ENCODE data around the gene BRPF1. TPM values are rescaled to one million over a fixed set of nuclear protein-coding genes. Genes with fewer than 3 reads are reported as not detected.

The BRPF1 gene
- total and polyA plus RNA-seq, 4 donors, result 8.3 to 26.4 (median 16.0) TPM

DNA sequence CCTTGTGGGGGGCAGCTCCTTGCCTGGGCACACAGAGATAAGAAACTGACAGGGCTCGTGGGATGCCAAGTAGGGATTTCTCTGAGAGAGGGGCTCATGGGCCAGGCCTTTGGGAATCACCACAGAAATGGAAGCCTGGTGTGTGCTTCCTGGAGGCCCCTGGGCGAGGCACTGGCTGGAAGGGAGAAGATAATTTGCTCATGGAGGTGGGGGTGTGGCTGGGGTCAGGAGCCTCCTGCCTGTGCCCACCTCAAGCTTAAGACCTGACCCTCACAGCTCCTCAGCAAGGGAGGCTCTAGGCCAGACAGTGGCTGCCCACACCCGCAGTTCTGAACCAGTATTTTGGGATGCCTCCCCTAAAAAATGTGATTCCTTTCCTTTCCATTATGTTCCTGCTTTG, 44.8 kb upstream of the BRPF1 start:
- no peak for DNase-seq
- Histone ChIP-seq H3K36me3 (ENCODE audit: control insufficient read depth in 4 of 4, insufficient read depth in 4 of 4, low read length in 4 of 4) (peaks cover 18 to 93% (median 33%) of the 10 kb centered on the region in 4 donors), H3K4me1 (ENCODE audit: control insufficient read depth in 5 of 5, insufficient read depth in 5 of 5, low read length in 5 of 5) (no peaks in the 10 kb centered on the region), H3K9ac (ENCODE audit: insufficient read depth in 1 of 2, low read length in 2 of 2) (no peak overlapping the region), H3K27ac (ENCODE audit: low read depth in 1 of 2, low read length in 1 of 2) (no peak overlapping the region), H3K4me3 (no peak overlapping the region), H3K9me3 (ENCODE audit: control insufficient read depth in 4 of 4, insufficient read depth in 3 of 4, low read length in 3 of 4) (no peaks in the 10 kb centered on the region), H3K27me3 (ENCODE audit: control insufficient read depth in 3 of 3, insufficient read depth in 3 of 3, low read length in 2 of 3) (no peaks in the 10 kb centered on the region)
- ATAC-seq (ENCODE audit: insufficient read depth, low FRiP score), result no peak
- 91 to 98% methylated on average over 3 of the region's 3 CpGs for WGBS, 2 donors
- TF ChIP-seq, protein P1, sequence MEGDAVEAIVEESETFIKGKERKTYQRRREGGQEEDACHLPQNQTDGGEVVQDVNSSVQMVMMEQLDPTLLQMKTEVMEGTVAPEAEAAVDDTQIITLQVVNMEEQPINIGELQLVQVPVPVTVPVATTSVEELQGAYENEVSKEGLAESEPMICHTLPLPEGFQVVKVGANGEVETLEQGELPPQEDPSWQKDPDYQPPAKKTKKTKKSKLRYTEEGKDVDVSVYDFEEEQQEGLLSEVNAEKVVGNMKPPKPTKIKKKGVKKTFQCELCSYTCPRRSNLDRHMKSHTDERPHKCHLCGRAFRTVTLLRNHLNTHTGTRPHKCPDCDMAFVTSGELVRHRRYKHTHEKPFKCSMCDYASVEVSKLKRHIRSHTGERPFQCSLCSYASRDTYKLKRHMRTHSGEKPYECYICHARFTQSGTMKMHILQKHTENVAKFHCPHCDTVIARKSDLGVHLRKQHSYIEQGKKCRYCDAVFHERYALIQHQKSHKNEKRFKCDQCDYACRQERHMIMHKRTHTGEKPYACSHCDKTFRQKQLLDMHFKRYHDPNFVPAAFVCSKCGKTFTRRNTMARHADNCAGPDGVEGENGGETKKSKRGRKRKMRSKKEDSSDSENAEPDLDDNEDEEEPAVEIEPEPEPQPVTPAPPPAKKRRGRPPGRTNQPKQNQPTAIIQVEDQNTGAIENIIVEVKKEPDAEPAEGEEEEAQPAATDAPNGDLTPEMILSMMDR (IDR thresholded peaks at IDR 0.05; ENCODE audit: control extremely low read depth, extremely low read depth), result no peak

DNA sequence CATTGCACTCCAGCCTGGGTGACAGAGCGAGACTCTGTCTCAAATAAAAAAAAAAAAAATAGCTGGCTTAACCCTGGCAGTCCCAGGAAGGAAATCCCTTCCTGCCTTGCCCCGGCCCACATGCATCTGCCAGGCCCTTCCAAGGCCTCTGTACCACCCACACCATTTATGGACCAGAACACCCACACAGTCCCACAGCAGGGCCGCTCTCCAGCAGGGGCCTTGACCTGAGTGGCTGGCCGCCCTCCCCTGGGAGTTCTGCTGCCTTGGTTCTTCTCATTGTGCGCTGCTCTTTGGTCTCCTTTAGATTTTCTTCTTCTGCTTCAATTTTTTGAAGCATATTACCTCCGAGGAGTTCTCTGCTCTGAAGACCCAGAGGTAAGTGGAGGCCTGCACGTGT, 44.0 kb upstream of the BRPF1 start:
- no peak overlapping the region for H3K27ac ChIP-seq (ENCODE audit: low read depth in 1 of 2, low read length in 1 of 2)
- TF ChIP-seq, protein P1 (IDR thresholded peaks at IDR 0.05; ENCODE audit: control extremely low read depth, extremely low read depth), result no peak
- H3K9me3 ChIP-seq (ENCODE audit: control insufficient read depth in 4 of 4, insufficient read depth in 3 of 4, low read length in 3 of 4), result no peaks in the 10 kb centered on the region
- ATAC-seq (ENCODE audit: insufficient read depth, low FRiP score), result no peak
- H3K4me3 ChIP-seq, result no peak overlapping the region
- no peaks in the 10 kb centered on the region for H3K4me1 ChIP-seq (ENCODE audit: control insufficient read depth in 5 of 5, insufficient read depth in 5 of 5, low read length in 5 of 5)
- no peak overlapping the region for H3K9ac ChIP-seq (ENCODE audit: insufficient read depth in 1 of 2, low read length in 2 of 2)
- H3K27me3 ChIP-seq (ENCODE audit: control insufficient read depth in 3 of 3, insufficient read depth in 3 of 3, low read length in 2 of 3), result no peaks in the 10 kb centered on the region
- WGBS, 2 donors, result 92 to 95% methylated on average over 7 of the region's 7 CpGs
- H3K36me3 ChIP-seq (ENCODE audit: control insufficient read depth in 4 of 4, insufficient read depth in 4 of 4, low read length in 4 of 4), result peaks cover 16 to 90% (median 35%) of the 10 kb centered on the region in 4 donors
- DNase-seq, result no peak

DNA sequence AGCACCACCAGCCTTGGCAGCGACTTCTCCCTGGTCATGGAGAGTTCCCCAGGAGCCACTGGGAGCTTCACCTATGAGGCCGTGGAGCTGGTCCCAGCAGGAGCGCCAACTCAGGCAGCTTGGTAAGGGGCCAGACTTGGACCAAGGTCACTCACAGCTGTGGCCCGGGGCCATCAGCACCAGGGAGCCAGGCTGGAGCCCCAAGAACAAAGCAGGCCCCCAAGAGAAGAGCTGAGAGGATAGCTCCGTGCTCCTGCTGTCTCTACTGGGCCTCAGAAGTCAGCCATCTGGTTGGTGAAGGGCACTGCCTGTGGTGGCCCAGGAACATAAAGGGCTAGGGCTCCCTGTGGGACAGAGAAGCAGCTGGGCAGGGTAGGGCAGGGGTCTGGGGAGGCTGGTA, 42.6 kb upstream of the BRPF1 start:
- Histone ChIP-seq H3K27me3 (ENCODE audit: control insufficient read depth in 3 of 3, insufficient read depth in 3 of 3, low read length in 2 of 3) (no peaks in the 10 kb centered on the region), H3K27ac (ENCODE audit: low read depth in 1 of 2, low read length in 1 of 2) (no peak overlapping the region), H3K4me3 (no peak overlapping the region), H3K36me3 (ENCODE audit: control insufficient read depth in 4 of 4, insufficient read depth in 4 of 4, low read length in 4 of 4) (peaks cover 13 to 83% (median 31%) of the 10 kb centered on the region in 4 donors), H3K9ac (ENCODE audit: insufficient read depth in 1 of 2, low read length in 2 of 2) (no peak overlapping the region), H3K9me3 (ENCODE audit: control insufficient read depth in 4 of 4, insufficient read depth in 3 of 4, low read length in 3 of 4) (no peaks in the 10 kb centered on the region), H3K4me1 (ENCODE audit: control insufficient read depth in 5 of 5, insufficient read depth in 5 of 5, low read length in 5 of 5) (no peaks in the 10 kb centered on the region)
- TF ChIP-seq, protein P1 (IDR thresholded peaks at IDR 0.05; ENCODE audit: control extremely low read depth, extremely low read depth), result no peak
- WGBS, 2 donors, result 95 to 97% methylated on average over 5 of the region's 5 CpGs
- ATAC-seq (ENCODE audit: insufficient read depth, low FRiP score), result no peak
- DNase-seq, result no peak

DNA sequence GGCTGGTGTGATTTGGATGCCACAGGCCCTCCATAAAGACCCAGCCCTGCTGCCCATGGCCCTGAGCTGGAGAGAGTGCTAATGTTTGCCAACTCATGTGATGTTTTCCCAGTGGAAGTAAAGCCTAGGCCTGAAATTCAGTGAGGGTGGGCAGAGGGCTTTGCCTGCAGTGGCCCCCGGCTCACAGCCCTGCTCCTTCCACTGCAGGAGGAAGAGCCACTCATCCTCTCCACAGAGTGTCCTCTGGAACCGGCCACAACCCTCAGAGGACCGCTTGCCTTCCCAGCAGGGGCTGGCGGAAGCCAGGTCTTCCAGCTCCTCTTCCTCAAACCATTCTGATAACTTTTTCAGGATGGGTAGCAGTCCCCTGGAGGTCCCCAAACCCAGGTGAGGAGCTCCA, 41.8 kb upstream of the BRPF1 start:
- no peaks in the 10 kb centered on the region for H3K9me3 ChIP-seq (ENCODE audit: control insufficient read depth in 4 of 4, insufficient read depth in 3 of 4, low read length in 3 of 4)
- no peak overlapping the region for H3K27ac ChIP-seq (ENCODE audit: low read depth in 1 of 2, low read length in 1 of 2)
- ATAC-seq (ENCODE audit: insufficient read depth, low FRiP score) (no peak), DNase-seq (no peak)
- WGBS, 2 donors, result 95 to 99% methylated on average over 4 of the region's 4 CpGs
- H3K4me1 ChIP-seq (ENCODE audit: control insufficient read depth in 5 of 5, insufficient read depth in 5 of 5, low read length in 5 of 5), result no peaks in the 10 kb centered on the region
- H3K9ac ChIP-seq (ENCODE audit: insufficient read depth in 1 of 2, low read length in 2 of 2), result no peak overlapping the region
- no peaks in the 10 kb centered on the region for H3K27me3 ChIP-seq (ENCODE audit: control insufficient read depth in 3 of 3, insufficient read depth in 3 of 3, low read length in 2 of 3)
- H3K36me3 ChIP-seq (ENCODE audit: control insufficient read depth in 4 of 4, insufficient read depth in 4 of 4, low read length in 4 of 4), result peaks cover 8 to 81% (median 33%) of the 10 kb centered on the region in 4 donors
- no peak overlapping the region for H3K4me3 ChIP-seq
- TF ChIP-seq, protein P1 (IDR thresholded peaks at IDR 0.05; ENCODE audit: control extremely low read depth, extremely low read depth), result no peak
